GM12872 (cell line): Measurements from ENCODE around the gene CNDP2.

Source experiments
- TF ChIP-seq, protein P1 (sequence below): IDR thresholded peaks from 3 replicates; pipeline ENCODE4 v1.5.1; 2011; ENCODE audit warnings: low read depth, mild to moderate bottlenecking, low read length, moderate library complexity; ENCODE audit not compliant: insufficient read depth

The CNDP2 gene

DNA sequence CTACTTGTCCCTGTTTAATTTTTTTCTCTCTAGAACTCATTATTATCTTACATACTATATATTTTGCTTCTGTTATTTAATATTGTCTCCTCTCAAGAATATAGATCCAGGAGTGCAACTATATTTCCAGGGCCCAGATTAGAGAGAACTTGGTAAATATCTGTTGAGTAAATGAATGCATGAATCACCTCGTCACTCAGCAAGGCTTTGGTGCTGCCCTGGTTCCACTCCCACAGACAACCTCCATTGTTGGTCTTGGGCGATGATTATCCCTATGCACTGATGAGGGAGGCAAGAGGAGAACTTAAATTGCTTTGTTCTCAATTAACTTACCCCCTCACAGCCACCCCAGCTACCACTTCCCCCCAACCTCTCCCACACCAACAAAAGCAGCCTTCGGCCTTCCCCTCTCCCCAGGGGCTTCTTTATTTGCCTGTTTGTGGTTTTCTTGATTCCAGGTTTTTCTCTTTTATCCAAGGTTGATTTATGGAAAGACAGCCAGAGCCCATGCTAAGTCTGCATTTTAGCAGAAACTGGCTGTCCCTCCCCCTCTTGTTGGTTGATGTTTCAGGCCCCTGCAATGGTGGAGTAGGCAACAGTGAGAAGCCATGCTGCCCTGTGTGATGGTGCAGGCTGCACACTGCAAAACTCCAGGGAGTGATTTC is 22.1 kb upstream of the CNDP2 start:
- TF ChIP-seq, protein P1, sequence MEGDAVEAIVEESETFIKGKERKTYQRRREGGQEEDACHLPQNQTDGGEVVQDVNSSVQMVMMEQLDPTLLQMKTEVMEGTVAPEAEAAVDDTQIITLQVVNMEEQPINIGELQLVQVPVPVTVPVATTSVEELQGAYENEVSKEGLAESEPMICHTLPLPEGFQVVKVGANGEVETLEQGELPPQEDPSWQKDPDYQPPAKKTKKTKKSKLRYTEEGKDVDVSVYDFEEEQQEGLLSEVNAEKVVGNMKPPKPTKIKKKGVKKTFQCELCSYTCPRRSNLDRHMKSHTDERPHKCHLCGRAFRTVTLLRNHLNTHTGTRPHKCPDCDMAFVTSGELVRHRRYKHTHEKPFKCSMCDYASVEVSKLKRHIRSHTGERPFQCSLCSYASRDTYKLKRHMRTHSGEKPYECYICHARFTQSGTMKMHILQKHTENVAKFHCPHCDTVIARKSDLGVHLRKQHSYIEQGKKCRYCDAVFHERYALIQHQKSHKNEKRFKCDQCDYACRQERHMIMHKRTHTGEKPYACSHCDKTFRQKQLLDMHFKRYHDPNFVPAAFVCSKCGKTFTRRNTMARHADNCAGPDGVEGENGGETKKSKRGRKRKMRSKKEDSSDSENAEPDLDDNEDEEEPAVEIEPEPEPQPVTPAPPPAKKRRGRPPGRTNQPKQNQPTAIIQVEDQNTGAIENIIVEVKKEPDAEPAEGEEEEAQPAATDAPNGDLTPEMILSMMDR = no peak

GRCh38 chr18:74476140-74476539 is 20.0 kb upstream of the CNDP2 start:
- TF ChIP-seq, protein P1 = peak; percentile 85

DNA sequence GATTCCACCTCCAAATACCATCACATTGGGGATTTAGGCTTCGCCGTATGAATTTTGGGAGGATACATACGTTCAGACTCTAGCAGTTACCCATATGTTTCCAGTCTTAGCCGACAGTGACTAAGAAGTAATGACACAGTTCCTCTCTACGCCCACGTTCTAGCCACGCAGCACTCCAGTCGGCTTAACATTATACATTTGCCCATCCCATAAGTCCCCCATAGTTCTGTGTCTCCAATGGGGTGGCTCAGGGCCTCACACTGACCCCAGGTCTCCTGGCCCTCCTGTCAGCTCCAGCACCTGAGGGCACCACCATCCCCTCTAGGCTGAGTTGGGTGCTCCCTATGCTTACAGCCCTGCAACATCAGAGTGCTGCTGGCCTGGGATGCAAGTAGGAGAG is 18.4 kb upstream of the CNDP2 start:
- TF ChIP-seq, protein P1 = no peak

DNA sequence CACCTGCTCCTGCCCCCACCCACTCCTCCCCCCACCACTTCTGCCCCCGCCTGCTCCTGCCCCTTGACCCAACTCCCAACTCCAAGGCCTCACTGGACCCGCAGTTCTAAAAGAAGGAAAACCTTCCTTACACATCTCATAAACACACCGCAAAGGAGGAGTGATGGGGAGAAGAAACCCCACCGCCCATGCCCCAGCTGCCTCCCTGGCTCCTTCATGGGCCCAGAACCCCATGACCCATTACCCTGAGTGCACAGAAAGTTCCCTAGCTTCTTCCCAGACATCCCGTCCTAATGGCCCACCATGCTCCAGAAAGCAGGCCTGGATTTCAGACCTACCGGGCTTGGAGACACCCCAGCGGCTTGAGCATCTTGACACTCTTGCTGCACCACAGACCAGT is 17.8 kb upstream of the CNDP2 start:
- TF ChIP-seq, protein P1 = no peak

DNA sequence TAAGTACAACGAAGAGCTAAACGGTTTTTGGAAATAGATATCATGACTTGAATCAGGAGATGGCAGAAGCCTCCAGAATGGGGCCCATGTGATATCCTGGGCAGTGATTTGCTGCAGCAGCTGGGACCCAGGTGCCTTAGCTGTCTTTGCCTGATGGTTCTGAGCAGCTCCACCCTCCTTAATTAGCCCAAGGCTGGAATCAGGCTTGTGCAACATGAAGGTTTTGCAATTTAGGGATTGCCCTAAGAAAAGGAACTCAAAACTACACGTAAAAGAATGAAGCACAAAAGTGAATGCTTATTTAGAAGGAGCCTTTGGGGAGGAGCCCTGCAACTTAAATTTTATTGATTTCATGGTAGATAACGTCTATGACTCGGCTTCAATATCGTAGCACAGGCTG is 17.3 kb upstream of the CNDP2 start:
- TF ChIP-seq, protein P1 = no peak

DNA sequence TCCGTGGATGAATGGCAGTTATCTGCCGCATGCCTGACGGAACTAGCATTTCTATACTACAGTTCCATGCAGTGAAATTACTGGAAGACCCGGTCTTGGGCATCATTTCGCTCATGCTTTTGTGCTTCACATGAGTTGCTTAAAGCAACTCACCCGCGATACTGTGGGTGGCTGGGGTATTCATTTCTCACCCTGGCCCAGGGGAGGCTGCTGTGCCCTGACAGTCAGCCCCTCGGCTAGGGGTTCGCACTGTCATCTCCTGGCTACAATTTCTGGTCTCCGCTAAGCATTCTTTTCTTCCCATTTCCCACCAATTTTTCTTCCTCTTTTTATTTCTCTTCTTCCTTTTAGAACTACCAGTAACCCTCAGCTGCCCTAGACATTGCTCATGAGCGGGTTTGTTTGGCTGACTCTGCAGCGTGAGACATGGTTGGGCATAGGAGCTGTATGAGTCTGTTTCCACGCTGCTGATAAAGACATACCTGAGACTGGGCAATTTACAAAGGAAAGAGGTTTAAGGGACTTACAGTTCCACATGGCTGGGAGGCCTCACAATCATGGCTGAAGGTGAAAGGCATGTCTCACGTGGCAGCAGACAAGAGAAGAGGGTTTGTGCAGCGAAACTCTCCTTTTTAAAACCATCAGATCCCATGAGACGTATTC is 16.5 kb upstream of the CNDP2 start:
- TF ChIP-seq, protein P1 = no peak

DNA sequence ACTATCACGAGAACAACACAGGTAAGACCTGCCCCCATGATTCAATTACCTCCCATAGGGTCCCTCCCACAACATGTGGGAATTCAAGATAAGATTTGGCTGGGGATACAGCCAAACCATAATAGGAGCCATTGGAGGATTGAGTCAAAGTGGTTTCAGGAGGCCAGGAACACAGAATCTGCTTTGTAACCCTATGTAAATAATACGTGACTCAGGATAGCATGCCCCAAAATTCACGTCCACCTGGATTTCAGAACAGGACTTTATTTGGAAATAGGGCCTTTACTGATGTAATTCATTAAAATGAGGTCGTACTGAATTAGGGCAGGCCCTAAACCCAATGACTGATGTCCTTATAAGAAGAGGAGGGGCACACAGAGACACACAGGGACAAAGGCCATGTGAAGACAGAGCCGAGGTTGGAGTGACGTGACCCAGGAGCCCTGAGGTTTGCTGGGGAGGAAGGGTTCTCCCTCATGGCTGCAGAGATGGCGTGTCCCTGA is 16.0 kb upstream of the CNDP2 start:
- TF ChIP-seq, protein P1 = no peak
